HepG2 (cell line): ENCODE data around the gene LIM2. TPM values are rescaled to one million over a fixed set of nuclear protein-coding genes. Genes with fewer than 3 reads are reported as not detected.

Experiments
- AGO1 ChIP-seq: fragments of 200-400 bp; formaldehyde crosslinking; IDR thresholded peaks from 2 replicates; pipeline ENCODE4 v1.6.1; 2017; ENCODE audit warnings: mild to moderate bottlenecking, low read depth, low read length, moderate library complexity; ENCODE audit not compliant: poor library complexity, severe bottlenecking
- GPBP1L1 ChIP-seq: sonication (generic); formaldehyde crosslinking; IDR thresholded peaks from 2 replicates; pipeline ENCODE4 v1.5.0; 2020; ENCODE audit warnings: mild to moderate bottlenecking, missing genetic modification reagents
- KLF12 ChIP-seq: sonication (generic); formaldehyde crosslinking; IDR thresholded peaks from 2 replicates; pipeline ENCODE4 v1.4.0; 2020; ENCODE audit warnings: missing genetic modification reagents, borderline replicate concordance
- RBFOX2 ChIP-seq: fragments of 200-400 bp; formaldehyde crosslinking; IDR thresholded peaks from 2 replicates; pipeline ENCODE4 v1.6.1; 2017; ENCODE audit warnings: low read depth, mild to moderate bottlenecking, low read length
- SRY ChIP-seq: sonication (generic); formaldehyde crosslinking; IDR thresholded peaks from 2 replicates; pipeline ENCODE4 v1.8.0; 2022; ENCODE audit warnings: mild to moderate bottlenecking, missing genetic modification reagents
- TAF15 ChIP-seq: fragments of 200-400 bp; formaldehyde crosslinking; IDR thresholded peaks from one replicate; pipeline ENCODE4 v1.6.1; 2018; ENCODE audit warnings: mild to moderate bottlenecking, low read depth, low read length; ENCODE audit not compliant: poor library complexity, severe bottlenecking
- ZFP41 ChIP-seq: sonication (generic); formaldehyde crosslinking; IDR thresholded peaks from 2 replicates; pipeline ENCODE4 v1.4.0; 2020; ENCODE audit warnings: mild to moderate bottlenecking, missing genetic modification reagents, borderline replicate concordance
- ZKSCAN8 ChIP-seq: IDR thresholded peaks from 2 replicates; pipeline ENCODE4 v1.6.1; 2016; ENCODE audit warnings: borderline replicate concordance, missing genetic modification reagents, missing compliant biosample characterization
- ZNF276 ChIP-seq: sonication (generic); formaldehyde crosslinking; IDR thresholded peaks from 2 replicates; pipeline ENCODE4 v1.4.0; 2020; ENCODE audit warnings: mild to moderate bottlenecking, low read depth, missing genetic modification reagents
- ZNF34 ChIP-seq: sonication (generic); formaldehyde crosslinking; IDR thresholded peaks from 2 replicates; pipeline ENCODE4 v1.4.0; 2020; ENCODE audit warnings: mild to moderate bottlenecking, missing genetic modification reagents, borderline replicate concordance
- ZNF687 ChIP-seq: sonication (generic); formaldehyde crosslinking; IDR thresholded peaks from 2 replicates; pipeline ENCODE4 v1.5.1; 2020; ENCODE audit warnings: mild to moderate bottlenecking, missing genetic modification reagents, moderate library complexity
- ZNF740 ChIP-seq: sonication (generic); formaldehyde crosslinking; IDR thresholded peaks from 2 replicates; pipeline ENCODE4 v1.4.0; 2020; ENCODE audit warnings: missing genetic modification reagents
- polyA plus RNA-seq, 8 experiments: library from polyadenylated mRNA; depleted of rRNA in 3 of 8; stranded (reverse) in 7 of 8; unstranded in 1 of 8; fragments of >200 nt; fragmentation: Illumina TruSeq in 4 of 8; extraction: Trizol in 4 of 8; gene quantifications; 2 replicates each; pipeline versions ENCODE4 v1.2.1 to v1.2.3, GENCODE V29; 2011 to 2016; ENCODE audit warnings: low read depth in 4 of 8, missing spikeins in 1 of 8, mixed read lengths in 1 of 8; ENCODE audit not compliant: insufficient read depth in 1 of 8
- total RNA-seq, 5 experiments: library from RNA; depleted of rRNA; stranded (reverse); fragments of >200 nt; fragmentation: Illumina TruSeq; extraction: Trizol; gene quantifications; 2 replicates each; pipeline ENCODE4 v1.2.3, GENCODE V29; 2016; ENCODE audit warnings: low read depth in 1 of 5
- TF ChIP-seq, protein P1 (sequence below): sonication (generic); formaldehyde crosslinking; IDR thresholded peaks from 2 replicates; pipeline ENCODE4 v1.4.0; 2020; ENCODE audit warnings: mild to moderate bottlenecking, low read depth, missing genetic modification reagents

Gene LIM2
- total and polyA plus RNA-seq, 2 of the 13 experiments (the other 11 are each of a cell fraction or from before 2014, with no cell fraction given): 1.3 TPM; not detected in 1

- TF ChIP-seq ZNF687 (CRISPR knock-in tag): peak; percentile 81
- TF ChIP-seq GPBP1L1 (CRISPR knock-in tag): no peak
- no peak for TF ChIP-seq ZNF34 (CRISPR knock-in tag)
- TF ChIP-seq ZNF740: no peak
- no peak for TF ChIP-seq KLF12
- TF ChIP-seq RBFOX2: peak; percentile 75
- TF ChIP-seq, protein P1, sequence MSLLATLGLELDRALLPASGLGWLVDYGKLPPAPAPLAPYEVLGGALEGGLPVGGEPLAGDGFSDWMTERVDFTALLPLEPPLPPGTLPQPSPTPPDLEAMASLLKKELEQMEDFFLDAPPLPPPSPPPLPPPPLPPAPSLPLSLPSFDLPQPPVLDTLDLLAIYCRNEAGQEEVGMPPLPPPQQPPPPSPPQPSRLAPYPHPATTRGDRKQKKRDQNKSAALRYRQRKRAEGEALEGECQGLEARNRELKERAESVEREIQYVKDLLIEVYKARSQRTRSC: no peak
- no peak for TF ChIP-seq ZNF276 (CRISPR knock-in tag)
- TF ChIP-seq TAF15: peak; percentile 51
- TF ChIP-seq ZFP41: no peak
- TF ChIP-seq SRY (CRISPR knock-in tag): no peak
- TF ChIP-seq ZKSCAN8 (CRISPR knock-in tag): no peak
- peak; percentile 38 for TF ChIP-seq AGO1
Measured at GRCh38 chr19:51352783-51353360, 34.9 kb downstream of the LIM2 start (continued).
